ENCODE measurements around the gene ADGRL2. TPM values are rescaled to one million over a fixed set of nuclear protein-coding genes. Genes with fewer than 3 reads are reported as not detected.

Gene ADGRL2
- total RNA-seq, 1 experiment from 2014 or later = 25.3 TPM

GRCh38 chr1:81873946-81874345, 73.2 kb downstream of the ADGRL2 start:
- peaks cover 17% of the 10 kb centered on the region for H3K4me1 ChIP-seq (replicated peaks; ENCODE audit: insufficient read depth)
- intact Hi-C loops (cut with micrococcal nuclease; ENCODE audit: unreplicated experiment) = no loop called here
- no peak overlapping the region for H3K4me2 ChIP-seq
- H3F3A ChIP-seq (ENCODE audit: insufficient read depth, low read depth) = peaks cover 8% of the 10 kb centered on the region; the same call in 1 of the 2 replicates
- H3K9me2 ChIP-seq (ENCODE audit: insufficient read depth) = no peaks in the 10 kb centered on the region
- TF ChIP-seq EZH2 (IDR thresholded peaks at IDR 0.05; ENCODE audit: low read depth) (no peak), CTCF (conservative IDR thresholded peaks at IDR 0.05) (no peak)
- ChIA-PET CTCF (no interaction called here), POLR2A (ENCODE audit: unreplicated experiment) (no interaction called here)
- H4K20me1 ChIP-seq (ENCODE audit: insufficient read depth) = no peaks in the 10 kb centered on the region
- no peaks in the 10 kb centered on the region for H3K36me3 ChIP-seq (ENCODE audit: low read depth)
- H3K9me3 ChIP-seq (ENCODE audit: insufficient read depth, low read depth) = no peaks in the 10 kb centered on the region
- no TSS peak for BruUV-seq (replicated peaks)
- H3K27me3 ChIP-seq (ENCODE audit: insufficient read depth, low read depth) = no peaks in the 10 kb centered on the region
- no peak for DNase-seq
- 0 out of 2 replicates have a peak, but pooled peaks cover 4% of the 10 kb centered on the region for H3K79me2 ChIP-seq (ENCODE audit: low read depth)
- no peak overlapping the region for H2AFZ ChIP-seq
- H3K4me3 ChIP-seq = no peak overlapping the region
- H3K27ac ChIP-seq = no peak overlapping the region

- intact Hi-C loops (cut with micrococcal nuclease; ENCODE audit: unreplicated experiment) = no loop called here
- H3K9me3 ChIP-seq (ENCODE audit: insufficient read depth, low read depth) = no peaks in the 10 kb centered on the region
- peaks cover 8% of the 10 kb centered on the region; the same call in 1 of the 2 replicates for H3F3A ChIP-seq (ENCODE audit: insufficient read depth, low read depth)
- 0 out of 2 replicates have a peak, but pooled peaks cover 4% of the 10 kb centered on the region for H3K79me2 ChIP-seq (ENCODE audit: low read depth)
- no peak overlapping the region for H3K27ac ChIP-seq
- ChIA-PET CTCF (no interaction called here), POLR2A (ENCODE audit: unreplicated experiment) (no interaction called here)
- H3K27me3 ChIP-seq (ENCODE audit: insufficient read depth, low read depth) = no peaks in the 10 kb centered on the region
- peaks cover 17% of the 10 kb centered on the region for H3K4me1 ChIP-seq (replicated peaks; ENCODE audit: insufficient read depth)
- no peak for DNase-seq
- H3K36me3 ChIP-seq (ENCODE audit: low read depth) = no peaks in the 10 kb centered on the region
- no peak overlapping the region for H3K4me2 ChIP-seq
- no peaks in the 10 kb centered on the region for H4K20me1 ChIP-seq (ENCODE audit: insufficient read depth)
- TF ChIP-seq EZH2 (IDR thresholded peaks at IDR 0.05; ENCODE audit: low read depth) (no peak), CTCF (conservative IDR thresholded peaks at IDR 0.05) (no peak)
- no peak overlapping the region for H3K4me3 ChIP-seq
- no peak overlapping the region for H2AFZ ChIP-seq
- BruUV-seq (replicated peaks) = no TSS peak
- H3K9me2 ChIP-seq (ENCODE audit: insufficient read depth) = no peaks in the 10 kb centered on the region
Measured at GRCh38 chr1:81874461-81874860, 73.7 kb downstream of the ADGRL2 start.

- H2AFZ ChIP-seq = no peak overlapping the region
- ChIA-PET CTCF (no interaction called here), POLR2A (ENCODE audit: unreplicated experiment) (no interaction called here)
- no peak overlapping the region for H3K4me3 ChIP-seq
- H3F3A ChIP-seq (ENCODE audit: insufficient read depth, low read depth) = peaks cover 8% of the 10 kb centered on the region; the same call in 1 of the 2 replicates
- intact Hi-C loops (cut with micrococcal nuclease; ENCODE audit: unreplicated experiment) = no loop called here
- H3K4me1 ChIP-seq (replicated peaks; ENCODE audit: insufficient read depth) = peaks cover 17% of the 10 kb centered on the region
- BruUV-seq (replicated peaks) = no TSS peak
- H3K9me3 ChIP-seq (ENCODE audit: insufficient read depth, low read depth) = no peaks in the 10 kb centered on the region
- no peak for TF ChIP-seq CTCF (conservative IDR thresholded peaks at IDR 0.05)
- no peak for TF ChIP-seq EZH2 (IDR thresholded peaks at IDR 0.05; ENCODE audit: low read depth)
- H4K20me1 ChIP-seq (ENCODE audit: insufficient read depth) = no peaks in the 10 kb centered on the region
- H3K9me2 ChIP-seq (ENCODE audit: insufficient read depth) = no peaks in the 10 kb centered on the region
- no peak for DNase-seq
- H3K36me3 ChIP-seq (ENCODE audit: low read depth) = no peaks in the 10 kb centered on the region
- H3K79me2 ChIP-seq (ENCODE audit: low read depth) = 0 out of 2 replicates have a peak, but pooled peaks cover 4% of the 10 kb centered on the region
- H3K27me3 ChIP-seq (ENCODE audit: insufficient read depth, low read depth) = no peaks in the 10 kb centered on the region
- H3K27ac ChIP-seq = no peak overlapping the region
- H3K4me2 ChIP-seq = no peak overlapping the region
Measured at GRCh38 chr1:81874940-81875339, 74.2 kb downstream of the ADGRL2 start.
